ENCODE measurements around the gene PAX8.

DNA sequence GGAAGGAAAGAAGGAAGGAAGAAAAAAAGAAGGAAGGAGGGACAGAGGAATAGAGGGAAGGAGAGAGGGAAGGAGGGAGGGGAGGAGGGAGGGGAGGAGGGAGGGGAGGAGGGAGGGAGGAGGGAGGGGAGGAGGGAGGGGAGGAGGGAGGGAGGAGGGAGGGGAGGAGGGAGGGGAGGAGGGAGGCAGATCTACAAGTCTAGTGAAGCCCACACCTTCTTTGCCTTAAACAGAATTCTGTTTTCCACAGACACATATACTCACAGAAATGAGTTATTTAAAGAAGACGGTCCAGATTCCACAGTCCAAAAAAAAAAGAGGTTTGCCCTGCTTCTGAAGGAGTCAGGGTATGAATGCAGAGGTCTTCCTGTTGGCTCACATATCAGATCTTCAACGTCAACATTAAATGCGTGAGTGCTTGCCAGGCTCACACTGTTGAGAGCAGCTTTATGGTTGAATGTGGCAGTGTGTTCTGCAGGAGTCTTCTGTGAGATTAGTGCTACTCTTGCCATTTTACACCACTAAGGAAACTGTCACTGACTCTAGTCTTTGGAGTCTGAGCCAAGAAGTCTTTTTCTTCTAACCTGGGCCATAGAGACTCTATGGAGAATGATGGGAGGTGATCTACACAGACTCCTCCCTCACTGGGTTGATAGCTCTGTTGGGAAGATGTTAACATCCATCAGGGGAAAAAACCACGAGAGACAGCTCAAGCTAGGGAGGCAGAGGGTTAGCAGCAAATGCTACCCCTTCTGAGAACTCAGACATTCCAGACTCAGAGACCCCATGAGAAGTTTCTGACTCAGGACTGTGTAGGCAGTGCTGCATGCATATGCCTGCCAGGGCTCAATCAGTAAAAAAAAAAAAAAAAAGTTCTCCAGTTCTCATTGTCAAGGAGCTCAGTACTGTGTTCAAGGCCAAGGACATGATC, 23.3 kb downstream of the PAX8 start:
- TF ChIP-seq, protein P1, sequence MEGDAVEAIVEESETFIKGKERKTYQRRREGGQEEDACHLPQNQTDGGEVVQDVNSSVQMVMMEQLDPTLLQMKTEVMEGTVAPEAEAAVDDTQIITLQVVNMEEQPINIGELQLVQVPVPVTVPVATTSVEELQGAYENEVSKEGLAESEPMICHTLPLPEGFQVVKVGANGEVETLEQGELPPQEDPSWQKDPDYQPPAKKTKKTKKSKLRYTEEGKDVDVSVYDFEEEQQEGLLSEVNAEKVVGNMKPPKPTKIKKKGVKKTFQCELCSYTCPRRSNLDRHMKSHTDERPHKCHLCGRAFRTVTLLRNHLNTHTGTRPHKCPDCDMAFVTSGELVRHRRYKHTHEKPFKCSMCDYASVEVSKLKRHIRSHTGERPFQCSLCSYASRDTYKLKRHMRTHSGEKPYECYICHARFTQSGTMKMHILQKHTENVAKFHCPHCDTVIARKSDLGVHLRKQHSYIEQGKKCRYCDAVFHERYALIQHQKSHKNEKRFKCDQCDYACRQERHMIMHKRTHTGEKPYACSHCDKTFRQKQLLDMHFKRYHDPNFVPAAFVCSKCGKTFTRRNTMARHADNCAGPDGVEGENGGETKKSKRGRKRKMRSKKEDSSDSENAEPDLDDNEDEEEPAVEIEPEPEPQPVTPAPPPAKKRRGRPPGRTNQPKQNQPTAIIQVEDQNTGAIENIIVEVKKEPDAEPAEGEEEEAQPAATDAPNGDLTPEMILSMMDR (IDR thresholded peaks at IDR 0.05; ENCODE audit: borderline replicate concordance, extremely low read depth, low read length, poor library complexity, severe bottlenecking), result no peak
- TF ChIP-seq EZH2 (IDR thresholded peaks at IDR 0.05; ENCODE audit: borderline replicate concordance, low read depth, low read length, severe bottlenecking), result no peak

Data from DND-41 (cell line).